Kidney epithelial cell (primary cell): ENCODE results near the gene NCKAP5. TPM values are rescaled to one million over a fixed set of nuclear protein-coding genes. Genes with fewer than 3 reads are reported as not detected.

Source experiments
- DNase-seq: peaks from one replicate; pipeline ENCODE4 v3.0.0-alpha.2; 2010; ENCODE audit warnings: low read depth
- H3K27me3 ChIP-seq: 2 replicates; pipeline ENCODE4 v1.6.0; 2011; ENCODE audit warnings: low read length; ENCODE audit not compliant: control insufficient read depth, insufficient read depth
- H3K36me3 ChIP-seq: 2 replicates; pipeline ENCODE4 v1.5.1; 2011; ENCODE audit warnings: low read length; ENCODE audit not compliant: control insufficient read depth, insufficient read depth
- H3K4me3 ChIP-seq: 2 replicates; pipeline ENCODE4 v1.5.1; 2011; ENCODE audit warnings: low read depth, mild to moderate bottlenecking, control low read depth, low read length
- CTCF ChIP-seq: IDR thresholded peaks from 2 replicates; pipeline ENCODE4 v1.5.1; 2011; ENCODE audit warnings: mild to moderate bottlenecking, moderate library complexity, low read length, control low read depth, inconsistent platforms; ENCODE audit not compliant: insufficient read depth, poor library complexity, severe bottlenecking
- total RNA-seq: library from RNA; depleted of rRNA; stranded (reverse); fragments of >200 nt; gene quantifications from 2 replicates; pipeline ENCODE4 v1.2.3, GENCODE V29; 2015

NCKAP5 gene
- total RNA-seq, 1 donor from 2014 or later = 0.33 TPM

GRCh38 chr2:133341575-133341974 lies 226.7 kb downstream of the NCKAP5 start:
- no peak for DNase-seq
- TF ChIP-seq CTCF = no peak
- Histone ChIP-seq H3K4me3 (no peak overlapping the region), H3K36me3 (no peaks in the 10 kb centered on the region), H3K27me3 (no peaks in the 10 kb centered on the region)

- DNase-seq = no peak
- Histone ChIP-seq H3K27me3 (no peaks in the 10 kb centered on the region), H3K4me3 (no peak overlapping the region), H3K36me3 (no peaks in the 10 kb centered on the region)
- TF ChIP-seq CTCF = no peak
Observed at GRCh38 chr2:133338224-133338623, 230.0 kb downstream of the NCKAP5 start.

- Histone ChIP-seq H3K4me3 (no peak overlapping the region), H3K36me3 (no peaks in the 10 kb centered on the region), H3K27me3 (no peaks in the 10 kb centered on the region)
- TF ChIP-seq CTCF = no peak
- DNase-seq = no peak
Observed at GRCh38 chr2:133334923-133335322, 233.3 kb downstream of the NCKAP5 start.

GRCh38 chr2:133333181-133333580 lies 235.1 kb downstream of the NCKAP5 start:
- H3K4me3 ChIP-seq = no peak overlapping the region
- H3K36me3 ChIP-seq = no peaks in the 10 kb centered on the region
- DNase-seq = no peak
- no peaks in the 10 kb centered on the region for H3K27me3 ChIP-seq
- TF ChIP-seq CTCF = no peak

- Histone ChIP-seq H3K36me3 (no peaks in the 10 kb centered on the region), H3K27me3 (no peaks in the 10 kb centered on the region), H3K4me3 (no peak overlapping the region)
- DNase-seq = no peak
- TF ChIP-seq CTCF = no peak
Observed at GRCh38 chr2:133331436-133331835, 236.8 kb downstream of the NCKAP5 start.

- H3K36me3 ChIP-seq = no peaks in the 10 kb centered on the region
- DNase-seq = no peak
- H3K27me3 ChIP-seq = no peaks in the 10 kb centered on the region
- no peak overlapping the region for H3K4me3 ChIP-seq
- no peak for TF ChIP-seq CTCF
Observed at GRCh38 chr2:133326652-133327397, 241.4 kb downstream of the NCKAP5 start.
